ENCODE data around the gene CHIT1. TPM values are rescaled to one million over a fixed set of nuclear protein-coding genes. Genes with fewer than 3 reads are reported as not detected.
A peak's percentile ranks its signal among the peaks of the same experiment; 100 is the strongest.

Gene CHIT1
- total and polyA plus RNA-seq, 7 donors, result 0.04 to 0.27 (median 0.09) TPM; not detected in 3

DNA sequence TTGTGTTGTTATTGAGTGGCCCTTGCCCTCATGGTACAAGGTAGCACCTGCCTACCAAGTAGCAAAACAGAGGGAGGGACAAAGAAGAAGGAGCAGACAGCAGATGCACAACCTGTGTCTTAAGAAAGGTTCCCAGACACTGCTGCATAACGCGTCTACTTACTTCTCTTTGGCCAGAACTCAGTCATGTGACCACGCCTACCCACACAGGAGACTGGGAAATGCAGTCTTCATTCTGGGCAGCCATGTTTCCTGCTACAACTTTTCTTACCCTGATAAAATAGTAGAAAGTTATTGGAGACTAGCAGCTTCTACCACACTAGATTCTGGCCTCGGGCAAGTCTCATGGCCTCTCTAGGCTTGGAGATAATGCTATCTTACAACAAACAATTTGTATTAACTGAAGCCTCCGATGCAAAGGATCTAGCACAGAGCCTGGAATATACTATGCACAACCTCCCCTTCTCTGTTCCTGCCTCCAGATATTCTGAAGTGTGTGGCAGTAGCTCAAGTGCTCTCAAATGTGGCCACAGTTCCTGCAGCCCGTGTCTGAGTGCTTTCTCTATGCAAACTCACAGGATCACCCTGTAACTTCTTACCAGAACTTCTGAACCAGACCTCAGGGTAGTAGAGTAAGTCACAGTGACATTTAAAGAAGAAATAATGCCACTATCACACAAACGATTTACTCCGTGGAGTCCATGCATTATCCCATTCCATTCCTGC, 41.7 kb upstream of the CHIT1 start:
- H3K27me3 ChIP-seq (ENCODE audit: insufficient read depth in 3 of 3, low read length in 2 of 3), result no peaks in the 10 kb centered on the region
- TF ChIP-seq, protein P1, sequence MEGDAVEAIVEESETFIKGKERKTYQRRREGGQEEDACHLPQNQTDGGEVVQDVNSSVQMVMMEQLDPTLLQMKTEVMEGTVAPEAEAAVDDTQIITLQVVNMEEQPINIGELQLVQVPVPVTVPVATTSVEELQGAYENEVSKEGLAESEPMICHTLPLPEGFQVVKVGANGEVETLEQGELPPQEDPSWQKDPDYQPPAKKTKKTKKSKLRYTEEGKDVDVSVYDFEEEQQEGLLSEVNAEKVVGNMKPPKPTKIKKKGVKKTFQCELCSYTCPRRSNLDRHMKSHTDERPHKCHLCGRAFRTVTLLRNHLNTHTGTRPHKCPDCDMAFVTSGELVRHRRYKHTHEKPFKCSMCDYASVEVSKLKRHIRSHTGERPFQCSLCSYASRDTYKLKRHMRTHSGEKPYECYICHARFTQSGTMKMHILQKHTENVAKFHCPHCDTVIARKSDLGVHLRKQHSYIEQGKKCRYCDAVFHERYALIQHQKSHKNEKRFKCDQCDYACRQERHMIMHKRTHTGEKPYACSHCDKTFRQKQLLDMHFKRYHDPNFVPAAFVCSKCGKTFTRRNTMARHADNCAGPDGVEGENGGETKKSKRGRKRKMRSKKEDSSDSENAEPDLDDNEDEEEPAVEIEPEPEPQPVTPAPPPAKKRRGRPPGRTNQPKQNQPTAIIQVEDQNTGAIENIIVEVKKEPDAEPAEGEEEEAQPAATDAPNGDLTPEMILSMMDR (IDR thresholded peaks at IDR 0.05), result no peak
- no peak overlapping the region for H3K4me3 ChIP-seq
- intact Hi-C loops (cut with DNase I), result loop anchor here in 1 of 2 donors (2.0 to 5.0 kb wide), 2 partner anchors 70 to 216 kb away; no protein-coding TSS in a partner anchor
- H3K36me3 ChIP-seq (ENCODE audit: insufficient read depth in 1 of 2, low read depth in 1 of 2), result no peaks in the 10 kb centered on the region
- peak overlapping the region; percentile 78 for H3K27ac ChIP-seq
- peaks cover 66% of the 10 kb centered on the region for H3K4me1 ChIP-seq
- 49 to 56% (median 55%) methylated on average over 8 of the region's 8 CpGs for WGBS, 3 donors
- ATAC-seq, result no peak
- DNase-seq, result no peak
- H3K9me3 ChIP-seq, result no peaks in the 10 kb centered on the region

DNA sequence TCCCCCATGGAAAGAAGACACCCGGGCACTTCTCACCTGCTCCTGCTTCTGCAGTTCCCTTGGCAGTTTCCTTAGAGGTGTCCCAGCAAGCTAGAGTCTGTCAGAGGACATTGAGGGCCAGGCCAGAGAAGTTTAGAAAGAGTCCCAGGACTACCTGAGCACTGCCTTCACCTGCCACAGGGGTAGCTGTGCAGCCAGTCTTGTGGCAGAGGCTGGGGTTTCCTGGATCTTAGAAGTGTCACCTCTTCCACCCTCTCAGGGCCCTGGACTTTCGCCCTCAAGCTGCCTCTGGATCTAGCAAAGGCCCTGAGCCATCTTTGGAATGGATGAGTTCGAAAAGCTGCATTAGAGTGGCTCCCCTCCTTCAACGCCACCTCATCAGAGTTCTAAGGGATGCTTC, 41.0 kb upstream of the CHIT1 start:
- Histone ChIP-seq H3K27me3 (ENCODE audit: insufficient read depth in 3 of 3, low read length in 2 of 3) (no peaks in the 10 kb centered on the region), H3K27ac (peak overlapping the region; percentile 78), H3K36me3 (ENCODE audit: insufficient read depth in 1 of 2, low read depth in 1 of 2) (no peaks in the 10 kb centered on the region), H3K4me1 (peaks cover 59% of the 10 kb centered on the region), H3K9me3 (no peaks in the 10 kb centered on the region), H3K4me3 (no peak overlapping the region)
- WGBS, 3 donors, result 73 to 81% (median 79%) methylated on average over 4 of the region's 4 CpGs
- DNase-seq (no peak), ATAC-seq (no peak)
- intact Hi-C loops (cut with DNase I), result loop anchor here in 1 of 2 donors (2.0 to 5.0 kb wide), 2 partner anchors 70 to 217 kb away; no protein-coding TSS in a partner anchor
- TF ChIP-seq, protein P1 (IDR thresholded peaks at IDR 0.05), result no peak

DNA sequence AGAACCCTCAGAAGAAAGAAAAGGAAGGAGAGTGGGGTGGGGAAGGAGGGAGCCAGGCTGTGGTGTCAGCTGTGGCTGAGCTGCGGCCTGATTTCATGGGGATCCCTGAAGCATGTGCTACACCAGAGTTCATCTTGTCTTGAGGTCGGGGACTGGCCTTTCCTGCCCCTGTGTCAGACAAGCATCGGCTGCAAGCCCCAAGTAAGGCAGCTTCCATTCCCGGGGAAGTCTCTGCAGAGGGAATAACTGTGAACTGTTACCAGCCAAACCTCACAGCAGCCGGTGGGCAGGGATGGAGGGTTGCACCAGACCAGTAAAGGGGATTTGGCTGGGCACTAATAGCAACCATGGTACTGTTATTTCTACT, 40.2 kb upstream of the CHIT1 start:
- intact Hi-C loops (cut with DNase I), result loop anchor here (2.0 to 5.0 kb wide), 6 partner anchors 71 to 231 kb away; partner anchors contain the start of gene MYBPH (in 1 of the 2)
- Histone ChIP-seq H3K36me3 (ENCODE audit: insufficient read depth in 1 of 2, low read depth in 1 of 2) (no peaks in the 10 kb centered on the region), H3K4me3 (no peak overlapping the region), H3K27ac (peak overlapping the region; percentile 78), H3K27me3 (ENCODE audit: insufficient read depth in 3 of 3, low read length in 2 of 3) (no peaks in the 10 kb centered on the region), H3K4me1 (peaks cover 52% of the 10 kb centered on the region), H3K9me3 (no peaks in the 10 kb centered on the region)
- ATAC-seq (no peak), DNase-seq (no peak)
- TF ChIP-seq, protein P1 (IDR thresholded peaks at IDR 0.05), result no peak
- WGBS, 3 donors, result 39 to 57% (median 40%) methylated on average over 5 of the region's 5 CpGs

DNA sequence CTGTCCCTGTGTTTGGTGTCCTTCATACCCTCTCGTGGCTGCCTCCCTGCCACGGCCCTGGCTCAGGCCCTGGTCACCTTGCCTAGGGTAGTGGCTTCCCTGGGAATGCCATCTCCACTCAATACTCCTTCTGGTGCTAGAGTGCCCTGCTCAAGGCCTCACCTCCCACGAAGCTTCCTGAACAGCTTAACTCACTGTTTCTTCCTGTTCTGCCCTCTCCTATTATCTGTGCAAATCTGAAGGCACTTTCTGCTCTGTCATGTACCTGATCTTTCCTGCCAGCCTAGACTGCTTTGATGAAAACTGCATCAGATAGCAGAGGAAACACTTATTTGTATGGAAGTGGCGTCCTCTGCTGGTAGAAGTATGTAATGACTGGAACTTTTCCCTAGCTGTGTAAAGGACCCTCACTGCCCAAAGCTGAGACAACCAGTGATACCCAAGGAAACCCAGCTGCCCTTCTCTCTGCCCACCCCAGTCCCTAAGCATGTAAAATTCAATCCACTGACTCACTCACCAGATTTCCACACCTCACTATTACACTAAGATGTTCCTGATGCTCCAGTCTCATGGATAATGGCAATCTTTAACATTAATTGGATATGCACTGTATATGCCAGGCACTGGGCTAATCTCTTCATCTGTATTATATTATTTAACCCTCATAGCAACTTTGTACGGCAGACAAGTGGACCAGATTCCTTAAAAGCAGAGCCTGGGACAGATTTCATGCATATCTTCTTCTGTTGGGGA, 39.6 kb upstream of the CHIT1 start:
- no peaks in the 10 kb centered on the region for H3K36me3 ChIP-seq (ENCODE audit: insufficient read depth in 1 of 2, low read depth in 1 of 2)
- no peaks in the 10 kb centered on the region for H3K9me3 ChIP-seq
- TF ChIP-seq, protein P1 (IDR thresholded peaks at IDR 0.05), result peak; percentile 93
- H3K4me1 ChIP-seq, result peaks cover 46% of the 10 kb centered on the region
- no peak overlapping the region for H3K4me3 ChIP-seq
- intact Hi-C loops (cut with DNase I), result loop anchor here (2.0 to 5.0 kb wide), 4 partner anchors 92 to 230 kb away; partner anchors contain the start of gene MYBPH (in 1 of the 2)
- DNase-seq, result no peak
- peak; percentile 39 to 58 (median 48) for ATAC-seq
- 23 to 40% (median 23%) methylated on average over 5 of the region's 5 CpGs for WGBS, 3 donors
- H3K27ac ChIP-seq, result peak overlapping the region; percentile 78
- H3K27me3 ChIP-seq (ENCODE audit: insufficient read depth in 3 of 3, low read length in 2 of 3), result no peaks in the 10 kb centered on the region
